ENCODE results near the gene DICER1. TPM values are rescaled to one million over a fixed set of nuclear protein-coding genes. Genes with fewer than 3 reads are reported as not detected.
"Not testable (repeated sequence)": the region's sequence is repeated elsewhere in the genome, so short reads cannot be mapped to it uniquely, and the experiment has no call there.

DICER1 gene
- polyA plus RNA-seq, 1 donor: 41.6 TPM

- DNase-seq: no peak
These were observed 28.6 kb upstream of the DICER1 start for GRCh38 chr14:95185767-95186392.

- DNase-seq: no peak
These were observed 27.9 kb upstream of the DICER1 start for GRCh38 chr14:95185033-95185766.

- no peak for DNase-seq
These were observed 27.1 kb upstream of the DICER1 start for GRCh38 chr14:95184413-95184790.

- no peak for DNase-seq
These were observed 26.4 kb upstream of the DICER1 start for GRCh38 chr14:95183532-95184412.

- no peak for DNase-seq
These were observed 25.8 kb upstream of the DICER1 start for GRCh38 chr14:95183082-95183481.

GRCh38 chr14:95182379-95182778, 25.1 kb upstream of the DICER1 start:
- no peak for DNase-seq

- DNase-seq: no peak
These were observed 23.8 kb upstream of the DICER1 start for GRCh38 chr14:95180966-95181741.

GRCh38 chr14:95175670-95176069, 18.3 kb upstream of the DICER1 start:
- not testable (repeated sequence) for DNase-seq

GRCh38 chr14:95174184-95174792, 17.0 kb upstream of the DICER1 start:
- DNase-seq: no peak

- DNase-seq: no peak
These were observed 16.2 kb upstream of the DICER1 start for GRCh38 chr14:95173518-95173917.

- DNase-seq: no peak
These were observed 9.8 kb upstream of the DICER1 start for GRCh38 chr14:95167177-95167576.

- no peak for DNase-seq
These were observed 8.2 kb upstream of the DICER1 start for GRCh38 chr14:95165517-95165916.

GRCh38 chr14:95164506-95164905, 7.2 kb upstream of the DICER1 start:
- DNase-seq: no peak

- DNase-seq: no peak
These were observed 6.3 kb upstream of the DICER1 start for GRCh38 chr14:95163666-95164065.

GRCh38 chr14:95163132-95163531, 5.8 kb upstream of the DICER1 start:
- no peak for DNase-seq

GRCh38 chr14:95162641-95163040, 5.3 kb upstream of the DICER1 start:
- no peak for DNase-seq

- DNase-seq: no peak
These were observed 342 bp downstream of the DICER1 start for GRCh38 chr14:95157048-95157326.

GRCh38 chr14:95156161-95157047, 925 bp downstream of the DICER1 start:
- peak; percentile 38 for DNase-seq

- no peak for DNase-seq
These were observed 2.3 kb downstream of the DICER1 start for GRCh38 chr14:95155045-95155444.

GRCh38 chr14:95153866-95154265, 3.5 kb downstream of the DICER1 start:
- DNase-seq: no peak

- DNase-seq: no peak
These were observed 5.8 kb downstream of the DICER1 start for GRCh38 chr14:95151561-95151960.

Data from hindlimb muscle (tissue), 1 donor.